ENCODE measurements around the gene CACNB3. TPM values are rescaled to one million over a fixed set of nuclear protein-coding genes. Genes with fewer than 3 reads are reported as not detected.
A peak's percentile ranks its signal among the peaks of the same experiment; 100 is the strongest.

CACNB3 gene
- total and polyA plus RNA-seq, 2 of the 13 experiments (the other 11 are each of a cell fraction or from before 2014, with no cell fraction given) = 0.29 to 0.54 TPM

DNA sequence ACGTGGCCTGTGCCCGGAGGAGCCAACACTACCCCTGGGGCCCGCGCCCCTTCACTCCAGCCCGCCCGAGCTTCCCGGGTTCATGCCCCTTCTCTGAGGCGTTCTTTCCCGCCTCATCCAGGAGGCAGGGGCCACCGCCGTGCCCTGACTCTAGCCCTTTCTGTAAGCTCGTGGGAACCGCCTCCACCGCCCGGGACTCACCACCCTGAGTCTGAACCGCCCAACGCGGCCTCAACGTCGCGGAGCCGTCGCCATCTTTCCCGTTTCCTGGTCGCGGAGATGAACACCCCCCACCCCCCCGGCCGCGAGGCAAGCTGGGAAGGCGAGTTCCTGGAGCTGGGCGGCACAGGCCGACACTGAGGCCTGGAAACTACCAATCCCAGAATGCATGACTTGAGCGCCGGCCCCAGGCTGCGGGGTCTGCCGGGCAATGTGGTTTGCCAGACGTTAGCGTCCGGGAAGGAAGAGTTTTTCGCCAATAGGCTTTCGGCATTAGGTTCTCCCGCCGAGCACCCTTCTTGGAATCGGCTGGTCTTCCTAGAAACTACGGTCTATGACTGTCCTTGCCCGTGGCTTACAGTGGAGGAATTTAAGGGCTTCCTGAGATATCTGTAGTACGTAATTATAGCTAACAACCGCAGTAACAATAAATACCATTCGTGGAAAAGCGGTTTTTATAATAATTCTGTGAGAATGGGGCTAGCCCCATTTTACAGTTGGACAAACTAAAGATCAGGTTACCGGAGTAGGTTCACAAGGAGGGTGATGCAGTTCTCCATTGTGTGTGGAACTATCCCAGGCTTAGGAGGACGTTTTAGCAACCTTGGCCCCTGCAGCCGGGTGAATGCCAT, 33.8 kb downstream of the CACNB3 start, which contains the start of gene DDX23 (continued):
- TF ChIP-seq FOSL2 (CRISPR knock-in tag; IDR thresholded peaks at IDR 0.05) (peak; percentile 8; the same call in 1 of the 2 replicates), ZEB1 (IDR thresholded peaks at IDR 0.05; ENCODE audit: insufficient replicate concordance, low read depth) (peak; percentile 44), HOXA3 (CRISPR knock-in tag; IDR thresholded peaks at IDR 0.05) (peak; percentile 91), KLF13 (CRISPR knock-in tag; IDR thresholded peaks at IDR 0.05) (no peak), REXO4 (CRISPR knock-in tag; IDR thresholded peaks at IDR 0.05; ENCODE audit: borderline replicate concordance) (no peak), ZNF329 (CRISPR knock-in tag; IDR thresholded peaks at IDR 0.05; ENCODE audit: low read depth) (no peak), GFI1 (CRISPR knock-in tag; IDR thresholded peaks at IDR 0.05; ENCODE audit: borderline replicate concordance) (no peak; the same call in 1 of the 2 replicates), ZNF282 (IDR thresholded peaks at IDR 0.05; ENCODE audit: partially characterized antibody) (no peak), ZNF781 (CRISPR knock-in tag; IDR thresholded peaks at IDR 0.05; ENCODE audit: borderline replicate concordance, not compliant biosample characterization) (peak; percentile 57), FOXO1 (CRISPR knock-in tag; IDR thresholded peaks at IDR 0.05) (0 out of 2 replicates have a peak, but pooled peaks have one; percentile 60), TCF7 (IDR thresholded peaks at IDR 0.05; ENCODE audit: low read depth) (no peak), NKX3-1 (CRISPR knock-in tag; IDR thresholded peaks at IDR 0.05) (0 out of 2 replicates have a peak, but pooled peaks have one; percentile 44)
- TF ChIP-seq, protein P1, sequence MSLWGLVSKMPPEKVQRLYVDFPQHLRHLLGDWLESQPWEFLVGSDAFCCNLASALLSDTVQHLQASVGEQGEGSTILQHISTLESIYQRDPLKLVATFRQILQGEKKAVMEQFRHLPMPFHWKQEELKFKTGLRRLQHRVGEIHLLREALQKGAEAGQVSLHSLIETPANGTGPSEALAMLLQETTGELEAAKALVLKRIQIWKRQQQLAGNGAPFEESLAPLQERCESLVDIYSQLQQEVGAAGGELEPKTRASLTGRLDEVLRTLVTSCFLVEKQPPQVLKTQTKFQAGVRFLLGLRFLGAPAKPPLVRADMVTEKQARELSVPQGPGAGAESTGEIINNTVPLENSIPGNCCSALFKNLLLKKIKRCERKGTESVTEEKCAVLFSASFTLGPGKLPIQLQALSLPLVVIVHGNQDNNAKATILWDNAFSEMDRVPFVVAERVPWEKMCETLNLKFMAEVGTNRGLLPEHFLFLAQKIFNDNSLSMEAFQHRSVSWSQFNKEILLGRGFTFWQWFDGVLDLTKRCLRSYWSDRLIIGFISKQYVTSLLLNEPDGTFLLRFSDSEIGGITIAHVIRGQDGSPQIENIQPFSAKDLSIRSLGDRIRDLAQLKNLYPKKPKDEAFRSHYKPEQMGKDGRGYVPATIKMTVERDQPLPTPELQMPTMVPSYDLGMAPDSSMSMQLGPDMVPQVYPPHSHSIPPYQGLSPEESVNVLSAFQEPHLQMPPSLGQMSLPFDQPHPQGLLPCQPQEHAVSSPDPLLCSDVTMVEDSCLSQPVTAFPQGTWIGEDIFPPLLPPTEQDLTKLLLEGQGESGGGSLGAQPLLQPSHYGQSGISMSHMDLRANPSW (CRISPR knock-in tag; IDR thresholded peaks at IDR 0.05; ENCODE audit: borderline replicate concordance) = no peak
- TF ChIP-seq, protein P2, sequence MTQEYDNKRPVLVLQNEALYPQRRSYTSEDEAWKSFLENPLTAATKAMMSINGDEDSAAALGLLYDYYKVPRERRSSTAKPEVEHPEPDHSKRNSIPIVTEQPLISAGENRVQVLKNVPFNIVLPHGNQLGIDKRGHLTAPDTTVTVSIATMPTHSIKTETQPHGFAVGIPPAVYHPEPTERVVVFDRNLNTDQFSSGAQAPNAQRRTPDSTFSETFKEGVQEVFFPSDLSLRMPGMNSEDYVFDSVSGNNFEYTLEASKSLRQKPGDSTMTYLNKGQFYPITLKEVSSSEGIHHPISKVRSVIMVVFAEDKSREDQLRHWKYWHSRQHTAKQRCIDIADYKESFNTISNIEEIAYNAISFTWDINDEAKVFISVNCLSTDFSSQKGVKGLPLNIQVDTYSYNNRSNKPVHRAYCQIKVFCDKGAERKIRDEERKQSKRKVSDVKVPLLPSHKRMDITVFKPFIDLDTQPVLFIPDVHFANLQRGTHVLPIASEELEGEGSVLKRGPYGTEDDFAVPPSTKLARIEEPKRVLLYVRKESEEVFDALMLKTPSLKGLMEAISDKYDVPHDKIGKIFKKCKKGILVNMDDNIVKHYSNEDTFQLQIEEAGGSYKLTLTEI (CRISPR knock-in tag; conservative IDR thresholded peaks at IDR 0.05) = no peak
- TF ChIP-seq, protein P3, sequence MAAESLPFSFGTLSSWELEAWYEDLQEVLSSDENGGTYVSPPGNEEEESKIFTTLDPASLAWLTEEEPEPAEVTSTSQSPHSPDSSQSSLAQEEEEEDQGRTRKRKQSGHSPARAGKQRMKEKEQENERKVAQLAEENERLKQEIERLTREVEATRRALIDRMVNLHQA (CRISPR knock-in tag; IDR thresholded peaks at IDR 0.05) = no peak
- TF ChIP-seq, protein P4, sequence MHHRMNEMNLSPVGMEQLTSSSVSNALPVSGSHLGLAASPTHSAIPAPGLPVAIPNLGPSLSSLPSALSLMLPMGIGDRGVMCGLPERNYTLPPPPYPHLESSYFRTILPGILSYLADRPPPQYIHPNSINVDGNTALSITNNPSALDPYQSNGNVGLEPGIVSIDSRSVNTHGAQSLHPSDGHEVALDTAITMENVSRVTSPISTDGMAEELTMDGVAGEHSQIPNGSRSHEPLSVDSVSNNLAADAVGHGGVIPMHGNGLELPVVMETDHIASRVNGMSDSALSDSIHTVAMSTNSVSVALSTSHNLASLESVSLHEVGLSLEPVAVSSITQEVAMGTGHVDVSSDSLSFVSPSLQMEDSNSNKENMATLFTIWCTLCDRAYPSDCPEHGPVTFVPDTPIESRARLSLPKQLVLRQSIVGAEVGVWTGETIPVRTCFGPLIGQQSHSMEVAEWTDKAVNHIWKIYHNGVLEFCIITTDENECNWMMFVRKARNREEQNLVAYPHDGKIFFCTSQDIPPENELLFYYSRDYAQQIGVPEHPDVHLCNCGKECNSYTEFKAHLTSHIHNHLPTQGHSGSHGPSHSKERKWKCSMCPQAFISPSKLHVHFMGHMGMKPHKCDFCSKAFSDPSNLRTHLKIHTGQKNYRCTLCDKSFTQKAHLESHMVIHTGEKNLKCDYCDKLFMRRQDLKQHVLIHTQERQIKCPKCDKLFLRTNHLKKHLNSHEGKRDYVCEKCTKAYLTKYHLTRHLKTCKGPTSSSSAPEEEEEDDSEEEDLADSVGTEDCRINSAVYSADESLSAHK (CRISPR knock-in tag; IDR thresholded peaks at IDR 0.05; ENCODE audit: borderline replicate concordance) = no peak
- TF ChIP-seq, protein P5, sequence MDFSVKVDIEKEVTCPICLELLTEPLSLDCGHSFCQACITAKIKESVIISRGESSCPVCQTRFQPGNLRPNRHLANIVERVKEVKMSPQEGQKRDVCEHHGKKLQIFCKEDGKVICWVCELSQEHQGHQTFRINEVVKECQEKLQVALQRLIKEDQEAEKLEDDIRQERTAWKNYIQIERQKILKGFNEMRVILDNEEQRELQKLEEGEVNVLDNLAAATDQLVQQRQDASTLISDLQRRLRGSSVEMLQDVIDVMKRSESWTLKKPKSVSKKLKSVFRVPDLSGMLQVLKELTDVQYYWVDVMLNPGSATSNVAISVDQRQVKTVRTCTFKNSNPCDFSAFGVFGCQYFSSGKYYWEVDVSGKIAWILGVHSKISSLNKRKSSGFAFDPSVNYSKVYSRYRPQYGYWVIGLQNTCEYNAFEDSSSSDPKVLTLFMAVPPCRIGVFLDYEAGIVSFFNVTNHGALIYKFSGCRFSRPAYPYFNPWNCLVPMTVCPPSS (IDR thresholded peaks at IDR 0.05) = no peak
